Ascending aorta (tissue), 2 donors: ENCODE data around the gene MAPK10. TPM values are rescaled to one million over a fixed set of nuclear protein-coding genes. Genes with fewer than 3 reads are reported as not detected.
"Not testable (repeated sequence)": the region's sequence is repeated elsewhere in the genome, so short reads cannot be mapped to it uniquely, and the experiment has no call there.

ENCODE experiments used
- DNase-seq, 2 donors: peaks; one replicate each; pipeline ENCODE4 v3.0.0-alpha.2; 2019; ENCODE audit warnings: low spot score in 2 of 2
- H3K27ac ChIP-seq, 2 donors: fragments of 200-600 bp; sonication (generic); one replicate each; pipeline ENCODE4 v1.5.1; 2016 to 2017; ENCODE audit warnings: mild to moderate bottlenecking in 1 of 2
- H3K27me3 ChIP-seq: fragments of 200-600 bp; sonication (generic); one replicate; pipeline ENCODE4 v1.5.1; 2017
- H3K36me3 ChIP-seq, 2 donors: fragments of 200-600 bp; sonication (generic); one replicate each; pipeline ENCODE4 v1.5.1; 2016
- H3K4me1 ChIP-seq, 2 donors: fragments of 200-600 bp; sonication (generic); one replicate each; pipeline ENCODE4 v1.5.1; 2016 to 2017; ENCODE audit warnings: mild to moderate bottlenecking in 1 of 2
- H3K4me3 ChIP-seq, 2 donors: fragments of 200-600 bp; sonication (generic); one replicate each; pipeline ENCODE4 v1.5.1; 2016 to 2017; ENCODE audit warnings: mild to moderate bottlenecking in 1 of 2
- H3K9me3 ChIP-seq, 2 donors: fragments of 200-600 bp; sonication (generic); one replicate each; pipeline ENCODE4 v1.5.1; 2016
- intact Hi-C: fragments of 100-400 bp; cut with DNase I; formaldehyde crosslinking; loops from one replicate; pipeline ENCODE4 v1.15.1; 2023
- total RNA-seq: library from RNA; depleted of rRNA; stranded (reverse); fragments of >200 nt; gene quantifications from one replicate; pipeline ENCODE4 v1.1.0, GENCODE V29; 2016
- TF ChIP-seq, protein P1 (sequence below), 3 experiments: fragments of 200-600 bp in 2 of 3; fragments of 450-650 bp in 1 of 3; sonication (generic) in 2 of 3; IDR thresholded peaks; one replicate each; pipeline ENCODE4 v1.5.1; 2016 to 2019; ENCODE audit warnings: antibody characterized with exemption in 3 of 3, mild to moderate bottlenecking in 1 of 3, moderate library complexity in 1 of 3

MAPK10 gene
- total RNA-seq, 1 donor from 2014 or later, result 9.3 TPM

DNA sequence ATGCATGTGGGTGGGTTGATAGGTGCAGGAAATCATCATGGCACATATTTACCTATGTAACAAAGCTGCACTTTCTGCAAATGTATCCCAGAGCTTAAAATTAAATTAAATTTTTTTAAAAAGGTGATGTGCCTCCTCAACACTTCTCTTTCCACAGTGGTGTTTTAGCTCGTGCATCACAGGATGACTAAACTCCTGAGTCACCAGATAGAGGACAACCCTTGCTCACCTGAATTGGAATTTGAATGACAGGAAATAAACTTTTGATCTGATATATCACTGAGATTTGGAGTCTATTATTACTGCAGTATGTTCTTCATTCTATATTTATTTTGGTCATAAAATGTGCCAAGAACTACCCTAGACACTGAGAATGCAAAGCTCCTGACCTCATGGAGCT, 185.3 kb downstream of the MAPK10 start:
- Histone ChIP-seq H3K36me3 (no peaks in the 10 kb centered on the region), H3K4me1 (no peaks in the 10 kb centered on the region), H3K27ac (no peak overlapping the region), H3K9me3 (peaks cover 0 to 6% of the 10 kb centered on the region in 2 donors), H3K4me3 (no peak overlapping the region), H3K27me3 (no peaks in the 10 kb centered on the region)
- intact Hi-C loops, result no loop called here
- TF ChIP-seq, protein P1, sequence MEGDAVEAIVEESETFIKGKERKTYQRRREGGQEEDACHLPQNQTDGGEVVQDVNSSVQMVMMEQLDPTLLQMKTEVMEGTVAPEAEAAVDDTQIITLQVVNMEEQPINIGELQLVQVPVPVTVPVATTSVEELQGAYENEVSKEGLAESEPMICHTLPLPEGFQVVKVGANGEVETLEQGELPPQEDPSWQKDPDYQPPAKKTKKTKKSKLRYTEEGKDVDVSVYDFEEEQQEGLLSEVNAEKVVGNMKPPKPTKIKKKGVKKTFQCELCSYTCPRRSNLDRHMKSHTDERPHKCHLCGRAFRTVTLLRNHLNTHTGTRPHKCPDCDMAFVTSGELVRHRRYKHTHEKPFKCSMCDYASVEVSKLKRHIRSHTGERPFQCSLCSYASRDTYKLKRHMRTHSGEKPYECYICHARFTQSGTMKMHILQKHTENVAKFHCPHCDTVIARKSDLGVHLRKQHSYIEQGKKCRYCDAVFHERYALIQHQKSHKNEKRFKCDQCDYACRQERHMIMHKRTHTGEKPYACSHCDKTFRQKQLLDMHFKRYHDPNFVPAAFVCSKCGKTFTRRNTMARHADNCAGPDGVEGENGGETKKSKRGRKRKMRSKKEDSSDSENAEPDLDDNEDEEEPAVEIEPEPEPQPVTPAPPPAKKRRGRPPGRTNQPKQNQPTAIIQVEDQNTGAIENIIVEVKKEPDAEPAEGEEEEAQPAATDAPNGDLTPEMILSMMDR (IDR thresholded peaks at IDR 0.05), result no peak
- DNase-seq, result no peak

DNA sequence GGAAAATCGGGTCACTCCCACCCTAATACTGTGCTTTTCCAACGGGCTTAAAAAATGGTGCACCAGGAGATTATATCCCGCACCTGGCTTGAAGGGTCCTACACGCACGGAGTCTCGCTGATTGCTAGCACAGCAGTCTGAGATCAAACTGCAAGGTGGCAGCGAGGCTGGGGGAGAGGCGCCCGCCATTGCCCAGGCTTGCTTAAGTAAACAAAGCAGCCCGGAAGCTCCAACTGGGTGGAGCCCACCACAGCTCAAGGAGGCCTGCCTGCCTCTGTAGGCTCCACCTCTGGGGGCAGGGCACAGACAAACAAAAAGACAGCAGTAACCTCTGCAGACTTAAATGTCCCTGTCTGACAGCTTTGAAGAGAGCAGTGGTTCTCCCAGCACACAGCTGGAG, 191.5 kb downstream of the MAPK10 start:
- H3K36me3 ChIP-seq, H3K27ac ChIP-seq, H3K9me3 ChIP-seq, DNase-seq, intact Hi-C loops, H3K4me3 ChIP-seq, H3K27me3 ChIP-seq, H3K4me1 ChIP-seq: not testable (repeated sequence)

DNA sequence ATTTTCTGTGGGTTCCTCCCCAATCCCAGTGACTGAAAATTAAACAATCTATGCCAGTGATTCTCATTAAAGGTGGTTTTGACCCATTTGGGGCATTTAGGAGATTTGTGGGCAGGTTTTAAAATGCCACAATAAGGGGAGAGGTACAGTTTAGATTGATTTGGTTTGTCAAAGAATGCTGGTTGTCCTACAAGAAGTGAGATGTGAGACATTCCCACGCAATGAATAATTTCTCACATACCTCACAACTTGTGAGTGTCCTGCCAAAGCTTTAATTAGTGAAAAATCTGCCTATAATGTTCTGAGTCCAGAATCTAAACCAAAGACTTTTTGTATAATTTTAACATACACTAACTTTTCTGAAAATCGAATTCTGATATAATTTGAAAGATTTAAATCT, 199.4 kb downstream of the MAPK10 start:
- no peaks in the 10 kb centered on the region for H3K9me3 ChIP-seq
- intact Hi-C loops, result no loop called here
- no peaks in the 10 kb centered on the region for H3K4me1 ChIP-seq
- no peak for DNase-seq
- no peaks in the 10 kb centered on the region for H3K27me3 ChIP-seq
- H3K4me3 ChIP-seq, result no peak overlapping the region
- no peaks in the 10 kb centered on the region for H3K36me3 ChIP-seq
- no peak overlapping the region for H3K27ac ChIP-seq
- TF ChIP-seq, protein P1 (IDR thresholded peaks at IDR 0.05), result no peak

DNA sequence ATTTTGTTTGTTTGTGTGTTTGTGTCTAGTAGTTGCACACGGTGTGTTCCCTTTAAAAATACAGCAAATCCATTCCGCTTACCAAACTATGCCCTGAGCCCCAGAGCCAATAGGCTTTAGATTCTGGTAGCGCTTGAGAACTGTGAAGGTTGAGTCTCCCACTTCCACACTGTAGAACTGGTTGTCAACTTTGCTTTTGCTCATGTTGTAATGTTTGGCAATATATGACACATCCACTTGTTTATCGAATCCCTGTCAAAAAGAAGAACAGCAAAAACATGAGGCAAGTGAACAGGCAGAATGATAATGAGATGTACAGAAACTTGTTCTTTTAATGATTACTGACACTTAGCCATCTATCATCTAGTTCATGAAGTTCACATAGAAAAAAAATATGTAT, 200.6 kb downstream of the MAPK10 start:
- Histone ChIP-seq H3K4me3 (no peak overlapping the region), H3K4me1 (no peaks in the 10 kb centered on the region), H3K9me3 (no peaks in the 10 kb centered on the region), H3K27ac (no peak overlapping the region), H3K27me3 (no peaks in the 10 kb centered on the region), H3K36me3 (no peaks in the 10 kb centered on the region)
- TF ChIP-seq, protein P1 (IDR thresholded peaks at IDR 0.05), result no peak
- intact Hi-C loops, result no loop called here
- DNase-seq, result no peak

DNA sequence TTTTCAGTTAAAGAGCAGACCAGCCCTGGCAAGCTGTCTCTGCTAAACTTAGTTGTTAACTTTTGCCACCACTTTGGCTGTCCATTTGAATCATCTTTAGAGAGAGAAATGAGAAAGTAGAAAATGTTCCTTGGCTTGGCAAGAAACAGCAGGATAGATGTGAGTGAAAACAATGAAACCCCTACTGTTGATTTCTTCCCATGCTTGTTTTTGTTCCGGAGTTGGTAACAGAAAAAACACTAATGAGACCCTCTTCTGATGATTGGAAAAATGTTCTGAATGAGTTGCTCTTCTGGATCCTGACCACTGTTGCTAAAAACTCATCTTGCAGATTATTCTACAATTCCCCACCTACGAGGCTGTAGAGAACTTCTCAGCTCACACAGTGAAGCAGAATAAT, 203.3 kb downstream of the MAPK10 start:
- Histone ChIP-seq H3K9me3 (no peaks in the 10 kb centered on the region), H3K4me1 (no peaks in the 10 kb centered on the region), H3K27me3 (no peaks in the 10 kb centered on the region), H3K4me3 (no peak overlapping the region), H3K36me3 (no peaks in the 10 kb centered on the region), H3K27ac (no peak overlapping the region)
- no peak for DNase-seq
- TF ChIP-seq, protein P1 (IDR thresholded peaks at IDR 0.05), result no peak
- intact Hi-C loops, result no loop called here

DNA sequence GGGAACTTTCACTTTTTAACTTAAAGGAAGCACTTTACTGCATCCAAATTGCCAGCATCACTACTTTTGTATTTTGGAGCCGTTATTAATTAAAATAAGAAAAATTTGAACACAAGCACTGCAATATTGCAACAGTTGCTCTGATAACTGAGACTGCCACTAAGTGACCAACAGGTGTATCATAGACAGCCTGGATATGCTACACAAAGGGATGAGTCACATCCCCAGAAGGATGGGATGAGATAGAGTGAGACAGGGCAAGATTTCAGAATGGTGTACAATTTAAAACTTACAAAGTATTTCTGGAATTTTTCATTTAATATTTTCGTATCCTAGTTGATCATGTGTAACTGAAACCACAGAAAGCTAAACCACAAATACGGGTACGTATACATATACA, 204.1 kb downstream of the MAPK10 start:
- Histone ChIP-seq H3K4me3 (no peak overlapping the region), H3K9me3 (no peaks in the 10 kb centered on the region), H3K27me3 (no peaks in the 10 kb centered on the region), H3K27ac (no peak overlapping the region), H3K36me3 (no peaks in the 10 kb centered on the region), H3K4me1 (no peaks in the 10 kb centered on the region)
- TF ChIP-seq, protein P1 (IDR thresholded peaks at IDR 0.05), result no peak
- intact Hi-C loops, result no loop called here
- no peak for DNase-seq
